ELF-1 (cell line): Measurements from ENCODE around the gene PSMD14.

Experiments
- DNase-seq: peaks from one replicate; pipeline ENCODE4 v3.0.0-alpha.2; 2016; ENCODE audit warnings: low read depth, low spot score

PSMD14 gene

GRCh38 chr2:161382747-161383146, 74.5 kb downstream of the PSMD14 start:
- DNase-seq = no peak

- no peak for DNase-seq
Observed at GRCh38 chr2:161384864-161385263, 76.6 kb downstream of the PSMD14 start.

- DNase-seq = no peak
Observed at GRCh38 chr2:161386228-161386824, 78.1 kb downstream of the PSMD14 start.

GRCh38 chr2:161388146-161388779, 80.0 kb downstream of the PSMD14 start:
- no peak for DNase-seq

- no peak for DNase-seq
Observed at GRCh38 chr2:161391737-161392506, 83.7 kb downstream of the PSMD14 start.

GRCh38 chr2:161400076-161400475, 91.9 kb downstream of the PSMD14 start:
- DNase-seq = no peak

- DNase-seq = no peak
Observed at GRCh38 chr2:161402297-161402696, 94.1 kb downstream of the PSMD14 start.

- DNase-seq = no peak
Observed at GRCh38 chr2:161406316-161406715, 98.1 kb downstream of the PSMD14 start.

GRCh38 chr2:161407597-161407996, 99.4 kb downstream of the PSMD14 start:
- DNase-seq = no peak

- DNase-seq = no peak
Observed at GRCh38 chr2:161409308-161409907, 101.2 kb downstream of the PSMD14 start.

GRCh38 chr2:161412346-161412745, 104.1 kb downstream of the PSMD14 start:
- DNase-seq = no peak

GRCh38 chr2:161414042-161415033, 106.1 kb downstream of the PSMD14 start:
- DNase-seq = peak; percentile 90

GRCh38 chr2:161415034-161415986, 107.1 kb downstream of the PSMD14 start:
- DNase-seq = peak; percentile 24

DNA sequence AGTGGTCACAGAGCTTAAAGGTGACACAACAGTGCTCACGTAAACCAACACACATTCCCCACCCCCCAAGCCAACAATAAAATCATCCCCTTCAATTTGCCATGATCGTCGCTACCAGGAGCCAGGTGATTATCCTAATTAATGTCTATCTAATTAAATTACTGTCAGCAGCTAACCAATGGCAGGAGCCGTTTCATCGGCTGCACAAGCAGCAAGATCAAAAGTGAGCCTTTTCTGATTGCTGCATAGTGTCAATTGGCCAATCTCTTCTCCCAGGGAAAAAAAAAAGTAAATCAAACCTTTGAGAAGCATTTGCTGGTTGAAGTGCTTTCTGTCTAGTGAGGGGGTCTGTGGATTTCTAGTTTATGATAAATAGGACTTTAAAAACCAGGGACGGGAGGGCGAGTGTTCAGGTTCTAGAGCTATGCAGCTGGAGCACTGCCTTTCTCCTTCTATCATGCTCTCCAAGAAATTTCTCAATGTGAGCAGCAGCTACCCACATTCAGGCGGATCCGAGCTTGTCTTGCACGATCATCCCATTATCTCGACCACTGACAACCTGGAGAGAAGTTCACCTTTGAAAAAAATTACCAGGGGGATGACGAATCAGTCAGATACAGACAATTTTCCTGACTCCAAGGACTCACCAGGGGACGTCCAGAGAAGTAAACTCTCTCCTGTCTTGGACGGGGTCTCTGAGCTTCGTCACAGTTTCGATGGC, 107.9 kb downstream of the PSMD14 start, which contains the start of gene TBR1:
Gene TBR1 (plus strand): TSS at position 311 of the 721 bp plus-strand sequence. CDS start 114 bp downstream, at position 425.
- DNase-seq = peak; percentile 39

DNA sequence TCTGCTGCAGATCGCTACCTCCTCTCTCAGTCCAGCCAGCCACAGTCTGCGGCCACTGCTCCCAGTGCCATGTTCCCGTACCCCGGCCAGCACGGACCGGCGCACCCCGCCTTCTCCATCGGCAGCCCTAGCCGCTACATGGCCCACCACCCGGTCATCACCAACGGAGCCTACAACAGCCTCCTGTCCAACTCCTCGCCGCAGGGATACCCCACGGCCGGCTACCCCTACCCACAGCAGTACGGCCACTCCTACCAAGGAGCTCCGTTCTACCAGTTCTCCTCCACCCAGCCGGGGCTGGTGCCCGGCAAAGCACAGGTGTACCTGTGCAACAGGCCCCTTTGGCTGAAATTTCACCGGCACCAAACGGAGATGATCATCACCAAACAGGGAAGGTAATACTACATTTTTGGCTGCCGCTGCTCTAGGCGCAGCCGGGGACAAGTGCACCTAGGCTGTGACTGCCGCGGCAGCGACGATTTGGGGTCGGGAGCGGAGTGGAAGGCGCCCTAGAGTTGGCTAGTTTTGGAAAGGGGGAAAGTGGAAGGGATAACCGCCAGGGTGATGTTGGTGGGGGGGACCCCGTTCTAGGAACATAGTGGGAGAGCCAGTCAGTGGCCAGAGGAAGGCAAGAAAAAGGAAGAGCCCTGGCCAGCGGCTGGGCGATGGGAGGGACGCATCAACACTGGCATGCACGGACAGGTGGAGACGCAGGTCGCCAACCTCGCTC, 108.6 kb downstream of the PSMD14 start:
- DNase-seq = peak; percentile 45

- no peak for DNase-seq
Observed at GRCh38 chr2:161417438-161418274, 109.4 kb downstream of the PSMD14 start.

DNA sequence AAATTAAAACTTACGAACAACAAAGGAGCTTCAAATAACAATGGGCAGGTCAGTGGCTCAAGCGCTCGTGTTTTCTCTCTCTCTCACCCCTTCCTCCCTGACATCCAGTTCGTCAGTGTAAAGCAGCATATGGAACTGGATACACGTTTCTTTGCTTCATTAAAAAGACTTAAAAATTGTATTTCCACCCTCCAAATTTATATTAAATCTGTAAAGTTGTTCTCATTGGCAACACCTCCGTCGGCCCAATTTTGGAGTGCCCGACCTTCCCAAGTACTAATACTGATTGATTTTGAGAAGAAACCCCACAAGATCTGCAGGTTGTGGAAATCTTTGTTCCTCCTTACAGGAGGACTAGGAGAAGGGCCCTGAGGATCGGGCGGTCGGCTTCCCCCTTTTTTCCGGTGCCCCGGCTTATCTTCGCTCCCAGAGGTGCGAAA, 110.1 kb downstream of the PSMD14 start:
- DNase-seq = no peak
